Esophagus muscularis mucosa (tissue), 4 donors: ENCODE results near the gene CLCN3. TPM values are rescaled to one million over a fixed set of nuclear protein-coding genes. Genes with fewer than 3 reads are reported as not detected.

Experiments
- DNase-seq: peaks from one replicate; pipeline ENCODE4 v3.0.0-alpha.2; 2017; ENCODE audit errors: extremely low spot score
- H3K27ac ChIP-seq, 4 donors: fragments of 200-600 bp; sonication (generic); replicated peaks in 1 of 4; 1 replicate in 3 of 4; 2 replicates in 1 of 4; pipeline ENCODE4 v1.5.1; 2016 to 2019; ENCODE audit warnings: mild to moderate bottlenecking in 1 of 4
- H3K27me3 ChIP-seq, 4 donors: fragments of 200-600 bp; sonication (generic); one replicate each; pipeline versions ENCODE4 v1.5.1 to v1.6.0; 2016 to 2019
- H3K36me3 ChIP-seq, 4 donors: fragments of 200-600 bp; sonication (generic); one replicate each; pipeline ENCODE4 v1.5.1; 2016 to 2019
- H3K4me1 ChIP-seq, 4 donors: fragments of 200-600 bp; sonication (generic); one replicate each; pipeline ENCODE4 v1.5.1; 2016 to 2019
- H3K4me3 ChIP-seq, 4 donors: fragments of 200-600 bp; sonication (generic); 1 replicate in 2 of 4; 2 replicates in 2 of 4; pipeline ENCODE4 v1.5.1; 2016 to 2019; ENCODE audit warnings: mild to moderate bottlenecking in 4 of 4, moderate library complexity in 1 of 4
- H3K9me3 ChIP-seq, 4 donors: fragments of 200-600 bp; sonication (generic); 1 replicate in 3 of 4; 2 replicates in 1 of 4; pipeline ENCODE4 v1.5.1; 2016 to 2019
- CTCF ChIP-seq, 3 experiments: fragments of 200-600 bp in 2 of 3; fragments of 450-650 bp in 1 of 3; sonication (generic) in 2 of 3; IDR thresholded peaks; one replicate each; pipeline ENCODE4 v1.5.1; 2017 to 2019; ENCODE audit warnings: antibody characterized with exemption in 3 of 3, mild to moderate bottlenecking in 2 of 3, moderate library complexity in 1 of 3
- EP300 ChIP-seq: sonication (generic); formaldehyde crosslinking; IDR thresholded peaks from one replicate; pipeline ENCODE4 v1.6.1; 2017; ENCODE audit warnings: antibody characterized with exemption
- POLR2A ChIP-seq: fragments of 450-650 bp; IDR thresholded peaks from one replicate; pipeline ENCODE4 v1.6.1; 2017; ENCODE audit warnings: antibody characterized with exemption, moderate library complexity, mild to moderate bottlenecking, low read depth
- POLR2AphosphoS5 ChIP-seq, 2 donors: sonication (generic); formaldehyde crosslinking; IDR thresholded peaks; one replicate each; pipeline ENCODE4 v1.6.1; 2017; ENCODE audit warnings: antibody characterized with exemption in 2 of 2
- WGBS: methylation state at CpG from one replicate; pipeline ENCODE4 v1.1.5; 2018; 5-methylcytosine and 5-hydroxymethylcytosine counted together
- intact Hi-C: fragments of 100-400 bp; cut with DNase I; formaldehyde crosslinking; loops from one replicate; pipeline ENCODE4 v1.15.1; 2023
- total RNA-seq, 4 donors: library from RNA; depleted of rRNA; stranded (reverse); fragments of >200 nt; gene quantifications; one replicate each; pipeline versions ENCODE4 v1.1.0 to v1.2.1, GENCODE V29; 2016

CLCN3 gene
- total RNA-seq, 4 donors from 2014 or later = 11.2 to 17.7 (median 14.9) TPM

- Histone ChIP-seq H3K4me1 (peaks cover 4 to 25% (median 24%) of the 10 kb centered on the region in 4 donors), H3K27ac (peak overlapping the region; percentile 13 to 66 (median 48)), H3K27me3 (no peaks in the 10 kb centered on the region), H3K36me3 (no peaks in the 10 kb centered on the region), H3K4me3 (no peak overlapping the region), H3K9me3 (no peaks in the 10 kb centered on the region)
- DNase-seq = no peak
- TF ChIP-seq CTCF (IDR thresholded peaks at IDR 0.05) (no peak), POLR2AphosphoS5 (IDR thresholded peaks at IDR 0.05) (no peak), POLR2A (no peak), EP300 (no peak)
- intact Hi-C loops = no loop called here
- 36% methylated on average over 3 of the region's 3 CpGs for WGBS
Measured at GRCh38 chr4:169650227-169650936, 30.0 kb downstream of the CLCN3 start.

DNA sequence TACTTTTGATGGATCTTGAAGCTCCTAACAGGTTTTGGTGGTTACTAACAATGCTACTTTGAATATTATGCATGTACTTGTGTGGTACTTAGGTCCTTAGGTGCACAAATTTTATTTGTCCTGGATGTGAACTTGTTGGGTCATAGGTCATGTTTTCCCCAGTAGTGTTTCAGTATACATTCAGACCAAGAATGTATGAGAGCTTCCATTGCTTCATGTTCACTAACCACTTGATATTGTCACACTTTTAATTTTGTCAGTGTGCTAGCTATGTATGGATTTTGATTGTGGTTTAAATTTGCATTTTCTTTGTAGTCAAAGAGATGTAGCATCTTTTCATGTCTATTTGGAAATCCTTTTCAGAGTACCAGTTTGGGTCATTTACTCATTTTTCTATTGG lies 32.2 kb downstream of the CLCN3 start:
- Histone ChIP-seq H3K9me3 (no peaks in the 10 kb centered on the region), H3K36me3 (no peaks in the 10 kb centered on the region), H3K4me1 (peaks cover 4 to 27% (median 24%) of the 10 kb centered on the region in 4 donors), H3K27ac (no peak overlapping the region), H3K27me3 (no peaks in the 10 kb centered on the region), H3K4me3 (no peak overlapping the region)
- intact Hi-C loops = no loop called here
- no peak for DNase-seq
- TF ChIP-seq EP300 = no peak
- no peak for TF ChIP-seq POLR2AphosphoS5 (IDR thresholded peaks at IDR 0.05)
- no peak for TF ChIP-seq CTCF (IDR thresholded peaks at IDR 0.05)
- no peak for TF ChIP-seq POLR2A

- H3K27ac ChIP-seq = no peak overlapping the region
- no peaks in the 10 kb centered on the region for H3K36me3 ChIP-seq
- H3K4me3 ChIP-seq = no peak overlapping the region
- peaks cover 10 to 31% (median 16%) of the 10 kb centered on the region in 4 donors for H3K4me1 ChIP-seq
- 97% methylated on average over 6 of the region's 6 CpGs for WGBS
- no peaks in the 10 kb centered on the region for H3K9me3 ChIP-seq
- intact Hi-C loops = no loop called here
- DNase-seq = no peak
- TF ChIP-seq POLR2A (no peak), POLR2AphosphoS5 (IDR thresholded peaks at IDR 0.05) (no peak), CTCF (IDR thresholded peaks at IDR 0.05) (no peak), EP300 (no peak)
- no peaks in the 10 kb centered on the region for H3K27me3 ChIP-seq
Measured at GRCh38 chr4:169655401-169655800, 35.0 kb downstream of the CLCN3 start.

GRCh38 chr4:169657470-169658107 lies 37.2 kb downstream of the CLCN3 start:
- no peaks in the 10 kb centered on the region for H3K9me3 ChIP-seq
- H3K4me3 ChIP-seq = no peak overlapping the region
- no peak for DNase-seq
- WGBS = 69% methylated on average over 3 of the region's 3 CpGs
- TF ChIP-seq CTCF (IDR thresholded peaks at IDR 0.05) (no peak), POLR2AphosphoS5 (IDR thresholded peaks at IDR 0.05) (no peak), POLR2A (no peak), EP300 (no peak)
- no peaks in the 10 kb centered on the region for H3K36me3 ChIP-seq
- intact Hi-C loops = no loop called here
- H3K27me3 ChIP-seq = no peaks in the 10 kb centered on the region
- H3K27ac ChIP-seq = no peak overlapping the region
- H3K4me1 ChIP-seq = peaks cover 5 to 35% (median 21%) of the 10 kb centered on the region in 4 donors
